Measurements from ENCODE around the gene ATP5MK.
"Not testable (repeated sequence)": the region's sequence is repeated elsewhere in the genome, so short reads cannot be mapped to it uniquely, and the experiment has no call there.

Gene ATP5MK

DNA sequence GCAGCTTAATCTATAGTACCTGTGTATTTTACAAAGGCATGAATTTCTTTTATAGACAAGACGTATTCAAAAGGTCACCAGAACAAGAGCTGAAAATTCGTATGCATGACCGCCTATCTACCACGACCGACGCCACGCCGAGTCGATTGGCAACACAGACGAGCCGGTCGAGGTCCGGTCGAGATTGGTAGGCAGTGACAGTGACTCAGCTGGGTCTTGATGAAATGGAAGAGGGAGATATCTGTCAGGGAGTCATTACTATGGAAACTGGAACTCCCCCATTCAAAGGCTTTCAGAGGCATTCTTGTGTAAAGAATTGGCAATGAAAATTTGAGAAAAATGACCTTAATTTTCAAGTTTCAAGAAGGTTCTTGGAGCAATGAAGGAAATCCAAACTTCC lies 2.1 kb downstream of the ATP5MK start:
- Histone ChIP-seq H3K4me3 (ENCODE audit: low read length) (no peak overlapping the region), H3K27ac (ENCODE audit: low read length) (no peak overlapping the region), H3K27me3 (ENCODE audit: insufficient read depth, low read length) (no peaks in the 10 kb centered on the region), H3K36me3 (ENCODE audit: insufficient read depth, low read depth, low read length) (peaks cover 62% of the 10 kb centered on the region), H3K9ac (ENCODE audit: low read depth, low read length) (no peak overlapping the region), H3K4me1 (ENCODE audit: insufficient read depth, low read length) (no peaks in the 10 kb centered on the region), H3K9me3 (ENCODE audit: insufficient read depth, low read depth, low read length) (no peaks in the 10 kb centered on the region)

DNA sequence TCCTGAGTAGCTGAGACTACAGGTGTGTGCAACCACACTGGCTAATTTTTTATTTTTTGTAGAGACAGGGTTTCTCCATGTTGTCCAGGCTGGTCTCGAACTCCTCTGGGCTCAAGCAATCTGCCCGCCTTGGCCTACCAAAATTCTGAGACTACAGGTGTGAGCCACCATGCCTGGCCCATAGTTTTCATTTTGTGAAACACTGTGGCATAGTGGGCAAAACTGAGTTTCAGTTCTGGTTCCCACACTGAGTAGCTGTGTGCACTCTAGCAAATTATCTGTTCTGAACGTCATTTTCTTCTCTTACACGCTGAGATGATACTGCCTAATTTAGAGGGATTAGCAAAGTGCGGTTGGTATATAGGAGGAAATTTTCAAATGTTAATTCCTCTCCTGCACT lies 13.5 kb downstream of the ATP5MK start:
- Histone ChIP-seq H3K9me3 (ENCODE audit: insufficient read depth, low read depth, low read length) (no peaks in the 10 kb centered on the region), H3K9ac (ENCODE audit: low read depth, low read length) (no peak overlapping the region), H3K27me3 (ENCODE audit: insufficient read depth, low read length) (no peaks in the 10 kb centered on the region), H3K36me3 (ENCODE audit: insufficient read depth, low read depth, low read length) (peaks cover 60% of the 10 kb centered on the region), H3K4me1 (ENCODE audit: insufficient read depth, low read length) (no peaks in the 10 kb centered on the region), H3K4me3 (ENCODE audit: low read length) (no peak overlapping the region), H3K27ac (ENCODE audit: low read length) (no peak overlapping the region)

DNA sequence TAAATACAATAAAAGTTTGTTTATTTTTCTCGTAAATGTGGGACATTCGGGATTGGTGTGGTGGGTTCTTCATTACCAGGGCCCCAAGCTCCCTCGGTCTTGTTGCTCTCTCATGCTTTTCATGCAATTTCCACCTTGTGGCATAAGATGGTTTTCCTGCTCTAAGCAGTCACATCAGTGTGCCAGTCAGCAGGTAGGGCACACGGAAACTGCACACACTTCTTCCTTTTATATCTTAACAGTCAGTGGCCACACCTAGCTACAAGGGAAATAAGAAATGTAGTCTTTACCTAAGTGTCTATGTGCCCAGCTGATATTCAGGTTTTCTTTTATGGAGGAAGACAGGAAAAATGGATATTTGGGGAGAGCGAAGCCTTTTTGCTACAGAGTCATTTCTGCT lies 22.0 kb downstream of the ATP5MK start:
- peaks cover 42% of the 10 kb centered on the region for H3K36me3 ChIP-seq (ENCODE audit: insufficient read depth, low read depth, low read length)
- H3K27ac ChIP-seq (ENCODE audit: low read length) = no peak overlapping the region
- no peaks in the 10 kb centered on the region for H3K4me1 ChIP-seq (ENCODE audit: insufficient read depth, low read length)
- H3K4me3 ChIP-seq (ENCODE audit: low read length) = no peak overlapping the region
- no peak overlapping the region for H3K9ac ChIP-seq (ENCODE audit: low read depth, low read length)
- no peaks in the 10 kb centered on the region for H3K9me3 ChIP-seq (ENCODE audit: insufficient read depth, low read depth, low read length)
- H3K27me3 ChIP-seq (ENCODE audit: insufficient read depth, low read length) = no peaks in the 10 kb centered on the region

DNA sequence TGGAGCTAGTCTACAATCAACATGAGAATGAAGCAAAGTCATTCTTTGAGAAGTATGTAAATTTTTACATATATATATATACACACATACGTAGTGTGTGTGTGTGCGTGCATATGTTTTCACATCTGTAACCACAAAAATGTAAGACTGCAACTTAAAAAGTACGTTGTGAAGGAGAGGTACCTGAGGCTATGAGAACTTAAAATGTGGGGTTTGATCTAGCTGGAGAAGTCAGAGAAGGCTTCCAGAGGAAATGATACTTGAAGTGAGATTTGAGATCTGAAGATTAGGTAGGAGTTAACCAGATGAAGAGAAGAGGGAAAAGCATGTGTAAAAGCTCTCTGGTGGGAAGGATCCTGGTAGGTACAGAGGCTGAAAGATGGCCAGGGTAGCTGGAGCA lies 22.7 kb downstream of the ATP5MK start:
- Histone ChIP-seq H3K9me3 (ENCODE audit: insufficient read depth, low read depth, low read length) (no peaks in the 10 kb centered on the region), H3K36me3 (ENCODE audit: insufficient read depth, low read depth, low read length) (peaks cover 38% of the 10 kb centered on the region), H3K4me1 (ENCODE audit: insufficient read depth, low read length) (no peaks in the 10 kb centered on the region), H3K9ac (ENCODE audit: low read depth, low read length) (no peak overlapping the region), H3K4me3 (ENCODE audit: low read length) (no peak overlapping the region), H3K27me3 (ENCODE audit: insufficient read depth, low read length) (no peaks in the 10 kb centered on the region), H3K27ac (ENCODE audit: low read length) (no peak overlapping the region)

DNA sequence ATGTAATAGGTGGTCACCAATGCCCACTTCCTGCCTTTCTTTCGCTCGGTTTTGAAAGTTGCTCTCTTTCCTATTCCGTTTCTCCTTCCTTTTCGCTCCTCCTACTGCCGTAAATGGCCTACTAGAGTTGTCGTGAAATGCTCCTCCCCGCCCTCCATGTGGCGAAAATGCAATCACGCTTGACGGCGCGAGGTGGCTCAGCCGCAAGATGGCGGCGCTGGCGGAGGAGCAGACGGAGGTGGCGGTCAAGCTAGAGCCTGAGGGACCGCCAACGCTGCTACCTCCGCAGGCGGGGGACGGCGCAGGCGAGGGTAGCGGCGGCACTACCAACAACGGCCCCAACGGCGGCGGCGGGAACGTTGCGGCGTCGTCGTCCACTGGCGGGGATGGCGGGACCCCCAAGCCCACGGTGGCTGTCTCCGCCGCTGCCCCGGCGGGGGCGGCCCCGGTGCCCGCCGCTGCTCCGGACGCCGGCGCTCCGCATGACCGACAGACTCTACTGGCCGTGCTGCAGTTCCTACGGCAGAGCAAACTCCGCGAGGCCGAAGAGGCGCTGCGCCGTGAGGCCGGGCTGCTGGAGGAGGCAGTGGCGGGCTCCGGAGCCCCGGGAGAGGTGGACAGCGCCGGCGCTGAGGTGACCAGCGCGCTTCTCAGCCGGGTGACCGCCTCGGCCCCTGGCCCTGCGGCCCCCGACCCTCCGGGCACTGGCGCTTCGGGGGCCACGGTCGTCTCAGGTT lies 28.3 kb downstream of the ATP5MK start, which contains the start of gene TAF5:
Gene TAF5 (plus strand): TSS at position 195 of the 737 bp plus-strand sequence. CDS start 14 bp downstream, at position 209.
- Histone ChIP-seq H3K4me1 (ENCODE audit: insufficient read depth, low read length) (no peaks in the 10 kb centered on the region), H3K4me3 (ENCODE audit: low read length) (peak within 1 kb of the TSS; percentile 83), H3K9me3 (ENCODE audit: insufficient read depth, low read depth, low read length) (no peaks in the 10 kb centered on the region), H3K9ac (ENCODE audit: low read depth, low read length) (peak within 1 kb of the TSS; percentile 69; the same call in 1 of the 2 replicates), H3K36me3 (ENCODE audit: insufficient read depth, low read depth, low read length) (no peaks in the 10 kb centered on the region), H3K27me3 (ENCODE audit: insufficient read depth, low read length) (no peaks in the 10 kb centered on the region), H3K27ac (ENCODE audit: low read length) (no peak within 1 kb of the TSS)

DNA sequence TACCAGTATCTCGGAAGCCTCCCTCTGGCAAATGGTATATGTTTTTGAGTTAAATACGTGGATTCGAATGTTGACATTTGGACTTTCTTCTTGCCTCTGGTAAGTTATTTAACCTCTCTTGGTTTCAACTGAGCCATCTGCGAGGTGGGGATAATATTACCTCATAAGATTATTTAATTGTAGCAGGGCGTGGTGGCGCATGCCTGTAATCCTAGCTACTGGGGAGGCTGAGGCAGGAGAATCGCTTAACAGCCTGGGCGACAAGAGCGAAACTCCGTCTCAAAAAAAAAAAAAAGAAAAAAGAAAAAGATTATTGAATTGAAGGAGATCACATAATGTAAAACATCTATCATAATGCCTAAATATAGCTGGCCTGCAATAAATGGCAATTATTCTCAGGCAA lies 28.9 kb downstream of the ATP5MK start:
- Histone ChIP-seq H3K9me3 (ENCODE audit: insufficient read depth, low read depth, low read length) (no peaks in the 10 kb centered on the region), H3K4me3 (ENCODE audit: low read length) (peak overlapping the region; percentile 83; the same call in 1 of the 2 replicates), H3K27ac (ENCODE audit: low read length) (no peak overlapping the region), H3K36me3 (ENCODE audit: insufficient read depth, low read depth, low read length) (no peaks in the 10 kb centered on the region), H3K27me3 (ENCODE audit: insufficient read depth, low read length) (no peaks in the 10 kb centered on the region), H3K9ac (ENCODE audit: low read depth, low read length) (peak overlapping the region; percentile 69; the same call in 1 of the 2 replicates), H3K4me1 (ENCODE audit: insufficient read depth, low read length) (no peaks in the 10 kb centered on the region)

DNA sequence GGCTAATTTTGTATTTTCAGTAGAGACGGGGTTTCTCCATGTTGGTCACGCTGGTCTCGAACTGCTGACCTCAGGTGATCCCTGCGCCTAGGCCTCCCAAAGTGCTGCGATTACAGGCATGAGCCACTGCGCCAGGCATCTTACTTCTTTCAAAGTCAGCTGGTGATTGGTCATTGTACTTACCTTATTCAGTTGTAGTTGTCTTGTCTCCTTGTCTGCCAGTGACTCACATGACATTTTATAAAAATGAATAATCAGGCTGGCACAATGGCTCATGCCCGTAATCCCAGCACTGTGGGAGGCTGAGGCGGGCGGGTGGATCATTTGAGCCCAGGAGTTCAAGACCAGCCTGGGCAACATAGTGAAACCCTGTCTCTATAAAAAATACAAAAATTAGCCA lies 35.5 kb downstream of the ATP5MK start:
- H3K36me3 ChIP-seq (ENCODE audit: insufficient read depth, low read depth, low read length); H3K4me1 ChIP-seq (ENCODE audit: insufficient read depth, low read length); H3K27ac ChIP-seq (ENCODE audit: low read length); H3K4me3 ChIP-seq (ENCODE audit: low read length); H3K9me3 ChIP-seq (ENCODE audit: insufficient read depth, low read depth, low read length); H3K27me3 ChIP-seq (ENCODE audit: insufficient read depth, low read length); H3K9ac ChIP-seq (ENCODE audit: low read depth, low read length): not testable (repeated sequence)

DNA sequence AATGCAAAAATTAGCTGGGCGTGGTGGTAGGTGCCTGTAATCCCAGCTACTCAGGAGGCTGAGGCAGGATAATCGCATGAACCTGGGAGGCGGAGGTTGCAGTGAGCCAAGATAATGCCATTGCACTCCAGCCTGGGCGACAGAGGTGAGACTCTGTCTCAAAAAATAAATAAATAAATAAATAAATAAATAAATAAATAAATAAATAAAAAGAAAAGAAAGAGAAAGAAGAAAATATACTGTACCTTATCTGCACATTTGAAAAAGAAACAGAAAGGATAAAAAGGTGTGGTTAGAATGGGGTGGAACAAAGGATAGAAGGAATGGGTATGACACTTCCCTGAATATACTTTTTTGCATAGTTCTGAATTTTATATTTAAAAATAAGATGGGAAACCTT lies 36.8 kb downstream of the ATP5MK start:
- H3K36me3 ChIP-seq (ENCODE audit: insufficient read depth, low read depth, low read length); H3K4me3 ChIP-seq (ENCODE audit: low read length); H3K4me1 ChIP-seq (ENCODE audit: insufficient read depth, low read length); H3K9me3 ChIP-seq (ENCODE audit: insufficient read depth, low read depth, low read length); H3K27ac ChIP-seq (ENCODE audit: low read length); H3K9ac ChIP-seq (ENCODE audit: low read depth, low read length); H3K27me3 ChIP-seq (ENCODE audit: insufficient read depth, low read length): not testable (repeated sequence)

DNA sequence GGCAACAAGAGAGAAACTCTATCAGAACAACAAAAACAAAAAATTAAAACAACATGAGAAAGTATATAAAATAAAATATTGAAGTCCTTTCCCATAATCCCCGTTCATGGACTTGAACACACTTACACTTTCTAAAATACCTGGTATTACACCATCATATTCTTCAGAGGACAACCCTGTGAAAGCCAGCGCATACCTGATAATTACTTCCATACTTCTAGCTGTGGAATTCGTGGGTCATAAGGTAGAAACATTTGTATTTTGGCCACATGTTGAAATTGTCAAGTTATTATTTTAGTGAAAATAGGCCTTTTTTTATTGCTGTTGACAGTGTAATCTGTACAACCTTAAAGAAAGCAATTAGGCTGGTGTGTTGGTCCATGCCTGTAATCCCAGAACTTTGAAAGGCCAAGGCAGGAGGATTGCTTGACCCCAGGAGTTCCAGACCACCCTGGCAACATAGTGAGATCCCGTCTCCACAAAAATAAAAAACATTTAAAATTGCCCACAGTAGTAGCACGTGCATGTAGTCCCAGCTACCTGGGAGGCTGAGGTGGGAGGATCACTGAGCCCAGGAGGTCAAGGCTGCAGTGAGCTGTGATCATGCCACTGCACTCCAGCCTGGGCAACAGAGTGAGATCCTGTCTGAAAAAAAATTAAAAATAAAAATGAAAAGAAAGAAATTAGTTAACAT lies 40.2 kb downstream of the ATP5MK start:
- Histone ChIP-seq H3K36me3 (ENCODE audit: insufficient read depth, low read depth, low read length) (no peaks in the 10 kb centered on the region), H3K4me3 (ENCODE audit: low read length) (no peak overlapping the region), H3K27ac (ENCODE audit: low read length) (no peak overlapping the region), H3K4me1 (ENCODE audit: insufficient read depth, low read length) (peaks cover 3% of the 10 kb centered on the region; the same call in 1 of the 2 replicates), H3K9me3 (ENCODE audit: insufficient read depth, low read depth, low read length) (no peaks in the 10 kb centered on the region), H3K9ac (ENCODE audit: low read depth, low read length) (no peak overlapping the region), H3K27me3 (ENCODE audit: insufficient read depth, low read length) (no peaks in the 10 kb centered on the region)

DNA sequence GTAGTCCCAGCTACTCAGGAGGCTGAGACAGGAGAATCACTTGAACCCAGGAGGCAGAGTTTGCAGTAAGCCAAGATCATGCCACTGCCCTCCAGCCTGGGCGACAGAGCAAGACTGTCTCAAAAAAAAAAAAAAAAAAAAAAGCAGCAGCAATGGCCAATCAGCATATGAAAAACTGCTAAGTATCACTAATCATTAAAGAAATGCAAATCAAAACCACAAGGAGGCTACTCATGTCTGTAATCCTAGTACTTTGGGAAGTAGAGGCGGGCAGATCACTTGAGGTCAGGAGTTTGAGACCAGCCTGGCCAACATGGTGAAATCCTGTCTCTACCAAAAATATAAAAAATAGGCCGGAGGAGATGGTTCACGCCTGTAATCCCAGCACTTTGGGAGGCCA lies 41.7 kb downstream of the ATP5MK start:
- not testable (repeated sequence) for H3K27me3 ChIP-seq (ENCODE audit: insufficient read depth, low read length); H3K9me3 ChIP-seq (ENCODE audit: insufficient read depth, low read depth, low read length); H3K4me3 ChIP-seq (ENCODE audit: low read length); H3K36me3 ChIP-seq (ENCODE audit: insufficient read depth, low read depth, low read length); H3K4me1 ChIP-seq (ENCODE audit: insufficient read depth, low read length); H3K27ac ChIP-seq (ENCODE audit: low read length); H3K9ac ChIP-seq (ENCODE audit: low read depth, low read length)

DNA sequence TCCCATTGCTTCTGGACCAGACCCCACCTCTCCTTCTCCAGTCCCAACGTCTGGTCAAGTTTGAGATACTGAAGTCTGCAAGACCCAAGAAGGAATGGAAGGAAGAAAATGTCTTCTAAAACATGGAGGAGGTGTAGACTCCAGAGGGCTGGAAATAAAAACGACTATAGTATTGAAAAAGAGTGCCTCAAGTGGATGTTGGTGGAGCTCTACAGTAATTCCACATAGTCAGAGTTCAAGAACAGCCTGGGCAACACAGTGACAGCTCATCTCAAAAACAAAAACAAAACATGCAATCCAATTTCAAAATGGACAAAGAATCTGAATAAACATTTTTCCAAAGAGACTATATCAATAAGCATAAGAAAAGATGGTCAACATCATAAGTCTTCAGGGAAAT lies 43.0 kb downstream of the ATP5MK start:
- H3K36me3 ChIP-seq (ENCODE audit: insufficient read depth, low read depth, low read length) = peaks cover 9% of the 10 kb centered on the region
- H3K4me1 ChIP-seq (ENCODE audit: insufficient read depth, low read length) = peaks cover 3% of the 10 kb centered on the region; the same call in 1 of the 2 replicates
- H3K27me3 ChIP-seq (ENCODE audit: insufficient read depth, low read length) = no peaks in the 10 kb centered on the region
- H3K9me3 ChIP-seq (ENCODE audit: insufficient read depth, low read depth, low read length) = no peaks in the 10 kb centered on the region
- no peak overlapping the region for H3K27ac ChIP-seq (ENCODE audit: low read length)
- H3K9ac ChIP-seq (ENCODE audit: low read depth, low read length) = no peak overlapping the region
- H3K4me3 ChIP-seq (ENCODE audit: low read length) = no peak overlapping the region
